Panc1 (cell line): ENCODE data around the gene SMIM20.

Source experiments
- POLR2AphosphoS5 ChIP-seq: IDR thresholded peaks from 2 replicates; pipeline ENCODE4 v1.6.1; 2012; ENCODE audit warnings: mild to moderate bottlenecking, low read depth, low read length, moderate library complexity
- SIN3A ChIP-seq: IDR thresholded peaks from 2 replicates; pipeline ENCODE4 v1.6.1; 2012; ENCODE audit warnings: low read depth, mild to moderate bottlenecking, low read length, moderate library complexity, borderline replicate concordance; ENCODE audit not compliant: insufficient read depth
- TCF7L2 ChIP-seq: IDR thresholded peaks from 2 replicates; pipeline ENCODE4 v1.6.1; 2011; ENCODE audit warnings: mild to moderate bottlenecking, low read depth, low read length, inconsistent platforms
- TF ChIP-seq, protein P1 (sequence below): fragments of 450-650 bp; IDR thresholded peaks from 2 replicates; pipeline ENCODE4 v1.5.1; 2017; ENCODE audit warnings: mild to moderate bottlenecking
- TF ChIP-seq, protein P2 (sequence below), 2 experiments: IDR thresholded peaks; 2 replicates each; pipeline ENCODE4 v1.6.1; 2011 to 2012; ENCODE audit warnings: low read depth in 2 of 2, control low read depth in 1 of 2, low read length in 1 of 2, mild to moderate bottlenecking in 1 of 2, moderate library complexity in 1 of 2; ENCODE audit not compliant: insufficient read depth in 1 of 2

DNA sequence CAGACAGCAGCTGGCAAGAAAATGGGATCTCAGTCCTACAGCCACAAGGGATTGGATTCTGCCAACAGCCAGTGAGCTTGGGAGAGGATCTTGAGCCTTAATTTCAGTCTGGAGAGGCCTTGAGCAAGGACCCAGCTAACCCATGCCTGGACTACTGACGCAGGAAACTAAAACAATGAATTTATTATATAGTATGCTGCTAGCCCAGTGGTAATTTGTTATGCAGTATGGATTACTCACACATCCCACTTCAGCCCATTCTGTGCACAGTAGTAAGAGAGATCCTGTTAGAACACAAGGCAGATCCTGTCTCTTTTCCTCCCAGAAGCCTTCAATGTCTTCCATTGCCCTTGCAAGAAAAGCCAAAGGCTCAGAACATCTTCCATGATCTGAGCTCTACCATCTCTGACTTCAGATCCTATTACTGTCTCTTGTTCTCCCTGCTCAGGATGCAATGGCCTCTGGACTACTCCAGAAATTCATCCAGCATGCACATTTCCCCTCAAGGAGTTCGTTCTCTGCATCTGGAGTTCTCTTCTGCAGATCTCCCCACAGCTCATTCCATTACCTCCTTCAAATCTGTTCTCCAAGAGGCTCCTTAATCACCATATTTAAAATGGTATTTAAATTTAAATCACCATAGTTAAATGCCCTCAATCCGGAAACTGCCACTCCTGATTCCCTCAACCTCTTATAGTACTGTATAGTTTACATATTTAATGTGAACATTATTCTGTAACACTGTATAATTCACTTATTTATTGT, 27.6 kb downstream of the SMIM20 start:
- TF ChIP-seq, protein P1, sequence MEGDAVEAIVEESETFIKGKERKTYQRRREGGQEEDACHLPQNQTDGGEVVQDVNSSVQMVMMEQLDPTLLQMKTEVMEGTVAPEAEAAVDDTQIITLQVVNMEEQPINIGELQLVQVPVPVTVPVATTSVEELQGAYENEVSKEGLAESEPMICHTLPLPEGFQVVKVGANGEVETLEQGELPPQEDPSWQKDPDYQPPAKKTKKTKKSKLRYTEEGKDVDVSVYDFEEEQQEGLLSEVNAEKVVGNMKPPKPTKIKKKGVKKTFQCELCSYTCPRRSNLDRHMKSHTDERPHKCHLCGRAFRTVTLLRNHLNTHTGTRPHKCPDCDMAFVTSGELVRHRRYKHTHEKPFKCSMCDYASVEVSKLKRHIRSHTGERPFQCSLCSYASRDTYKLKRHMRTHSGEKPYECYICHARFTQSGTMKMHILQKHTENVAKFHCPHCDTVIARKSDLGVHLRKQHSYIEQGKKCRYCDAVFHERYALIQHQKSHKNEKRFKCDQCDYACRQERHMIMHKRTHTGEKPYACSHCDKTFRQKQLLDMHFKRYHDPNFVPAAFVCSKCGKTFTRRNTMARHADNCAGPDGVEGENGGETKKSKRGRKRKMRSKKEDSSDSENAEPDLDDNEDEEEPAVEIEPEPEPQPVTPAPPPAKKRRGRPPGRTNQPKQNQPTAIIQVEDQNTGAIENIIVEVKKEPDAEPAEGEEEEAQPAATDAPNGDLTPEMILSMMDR: no peak
- no peak for TF ChIP-seq POLR2AphosphoS5
- TF ChIP-seq, protein P2, sequence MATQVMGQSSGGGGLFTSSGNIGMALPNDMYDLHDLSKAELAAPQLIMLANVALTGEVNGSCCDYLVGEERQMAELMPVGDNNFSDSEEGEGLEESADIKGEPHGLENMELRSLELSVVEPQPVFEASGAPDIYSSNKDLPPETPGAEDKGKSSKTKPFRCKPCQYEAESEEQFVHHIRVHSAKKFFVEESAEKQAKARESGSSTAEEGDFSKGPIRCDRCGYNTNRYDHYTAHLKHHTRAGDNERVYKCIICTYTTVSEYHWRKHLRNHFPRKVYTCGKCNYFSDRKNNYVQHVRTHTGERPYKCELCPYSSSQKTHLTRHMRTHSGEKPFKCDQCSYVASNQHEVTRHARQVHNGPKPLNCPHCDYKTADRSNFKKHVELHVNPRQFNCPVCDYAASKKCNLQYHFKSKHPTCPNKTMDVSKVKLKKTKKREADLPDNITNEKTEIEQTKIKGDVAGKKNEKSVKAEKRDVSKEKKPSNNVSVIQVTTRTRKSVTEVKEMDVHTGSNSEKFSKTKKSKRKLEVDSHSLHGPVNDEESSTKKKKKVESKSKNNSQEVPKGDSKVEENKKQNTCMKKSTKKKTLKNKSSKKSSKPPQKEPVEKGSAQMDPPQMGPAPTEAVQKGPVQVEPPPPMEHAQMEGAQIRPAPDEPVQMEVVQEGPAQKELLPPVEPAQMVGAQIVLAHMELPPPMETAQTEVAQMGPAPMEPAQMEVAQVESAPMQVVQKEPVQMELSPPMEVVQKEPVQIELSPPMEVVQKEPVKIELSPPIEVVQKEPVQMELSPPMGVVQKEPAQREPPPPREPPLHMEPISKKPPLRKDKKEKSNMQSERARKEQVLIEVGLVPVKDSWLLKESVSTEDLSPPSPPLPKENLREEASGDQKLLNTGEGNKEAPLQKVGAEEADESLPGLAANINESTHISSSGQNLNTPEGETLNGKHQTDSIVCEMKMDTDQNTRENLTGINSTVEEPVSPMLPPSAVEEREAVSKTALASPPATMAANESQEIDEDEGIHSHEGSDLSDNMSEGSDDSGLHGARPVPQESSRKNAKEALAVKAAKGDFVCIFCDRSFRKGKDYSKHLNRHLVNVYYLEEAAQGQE (IDR thresholded peaks at IDR 0.05; ENCODE audit: insufficient read depth in 1 of 2, low read depth in 2 of 2, low read length in 1 of 2): no peak
- TF ChIP-seq SIN3A: no peak
- no peak for TF ChIP-seq TCF7L2
